CD14-positive monocyte (primary cell): ENCODE data around the gene PDE4B. TPM values are rescaled to one million over a fixed set of nuclear protein-coding genes. Genes with fewer than 3 reads are reported as not detected.
A peak's percentile ranks its signal among the peaks of the same experiment; 100 is the strongest.
"Not testable (repeated sequence)": the region's sequence is repeated elsewhere in the genome, so short reads cannot be mapped to it uniquely, and the experiment has no call there.

Source experiments
- DNase-seq, 3 donors: peaks; one replicate each; pipeline ENCODE4 v3.0.0-alpha.2; 2011 to 2022
- H2AFZ ChIP-seq: 2 replicates; pipeline ENCODE4 v1.6.0; 2012; ENCODE audit warnings: mild to moderate bottlenecking, low read depth, low read length, inconsistent platforms; ENCODE audit not compliant: insufficient read depth, poor library complexity, severe bottlenecking
- H3K27ac ChIP-seq, 2 donors: 1 replicate in 1 of 2; 2 replicates in 1 of 2; pipeline ENCODE4 v1.5.1; 2012 to 2013; ENCODE audit warnings: low read length in 2 of 2, control low read depth in 1 of 2, inconsistent platforms in 1 of 2, low read depth in 1 of 2, mild to moderate bottlenecking in 1 of 2
- H3K27me3 ChIP-seq, 2 donors: one replicate each; pipeline versions ENCODE4 v1.6.0 to v1.6.1; 2011 to 2013; ENCODE audit warnings: low read length in 2 of 2; ENCODE audit not compliant: control insufficient read depth in 2 of 2, insufficient read depth in 2 of 2
- H3K36me3 ChIP-seq, 2 donors: replicated peaks in 1 of 2; 1 replicate in 1 of 2; 2 replicates in 1 of 2; pipeline versions ENCODE4 v1.5.1 to v1.6.1; 2012 to 2013; ENCODE audit warnings: low read length in 2 of 2, control low read depth in 1 of 2, inconsistent platforms in 1 of 2, mild to moderate bottlenecking in 1 of 2; ENCODE audit not compliant: insufficient read depth in 2 of 2, control insufficient read depth in 1 of 2
- H3K4me1 ChIP-seq, 2 donors: 1 replicate in 1 of 2; 2 replicates in 1 of 2; pipeline versions ENCODE4 v1.5.1 to v1.6.1; 2012 to 2013; ENCODE audit warnings: low read length in 2 of 2, control low read depth in 1 of 2, inconsistent platforms in 1 of 2, mild to moderate bottlenecking in 1 of 2, moderate library complexity in 1 of 2; ENCODE audit not compliant: insufficient read depth in 2 of 2, control insufficient read depth in 1 of 2
- H3K4me2 ChIP-seq: replicated peaks from 2 replicates; pipeline ENCODE3; 2012; ENCODE audit warnings: low read length, moderate library complexity, mild to moderate bottlenecking; ENCODE audit not compliant: poor library complexity, severe bottlenecking; ENCODE audit errors: extremely low read depth
- H3K4me3 ChIP-seq, 3 experiments: fragments of 200-600 bp in 1 of 3; sonication (generic) in 1 of 3; replicated peaks in 1 of 3; 1 replicate in 2 of 3; 2 replicates in 1 of 3; pipeline ENCODE4 v1.5.1; 2011 to 2013; ENCODE audit warnings: low read length in 3 of 3, mild to moderate bottlenecking in 3 of 3, control low read depth in 2 of 3, low read depth in 2 of 3, inconsistent platforms in 1 of 3, moderate library complexity in 1 of 3
- H3K79me2 ChIP-seq: 2 replicates; pipeline ENCODE4 v1.6.0; 2012; ENCODE audit warnings: mild to moderate bottlenecking, control low read depth, inconsistent platforms, low read length, moderate library complexity; ENCODE audit not compliant: insufficient read depth
- H3K9ac ChIP-seq: 2 replicates; pipeline ENCODE4 v1.6.0; 2017; ENCODE audit warnings: low read length, mild to moderate bottlenecking; ENCODE audit not compliant: insufficient read depth, poor library complexity, severe bottlenecking
- H3K9me3 ChIP-seq, 2 donors: replicated peaks in 1 of 2; 1 replicate in 1 of 2; 2 replicates in 1 of 2; pipeline versions ENCODE4 v1.5.1 to v1.6.1; 2012 to 2013; ENCODE audit warnings: low read length in 2 of 2, control low read depth in 1 of 2; ENCODE audit not compliant: control insufficient read depth in 1 of 2, insufficient read depth in 1 of 2
- H4K20me1 ChIP-seq: 2 replicates; pipeline ENCODE4 v1.6.0; 2012; ENCODE audit warnings: mild to moderate bottlenecking, low read length, control low read depth, moderate library complexity; ENCODE audit not compliant: insufficient read depth
- H3K27ac Mint-ChIP-seq, 7 donors: one replicate each; pipeline ENCODE4 v1.8.0; 2020; ENCODE audit warnings: mild to moderate bottlenecking in 7 of 7, mixed read lengths in 7 of 7, moderate library complexity in 6 of 7, inconsistent platforms in 2 of 7
- H3K27me3 Mint-ChIP-seq, 3 donors: one replicate each; pipeline ENCODE4 v1.8.0; 2021 to 2022; ENCODE audit warnings: low read depth in 3 of 3, mild to moderate bottlenecking in 3 of 3, mixed read lengths in 3 of 3, moderate library complexity in 3 of 3, inconsistent platforms in 1 of 3
- H3K36me3 Mint-ChIP-seq, 2 donors: one replicate each; pipeline ENCODE4 v1.8.0; 2020; ENCODE audit warnings: mixed read lengths in 2 of 2, inconsistent platforms in 1 of 2, mild to moderate bottlenecking in 1 of 2
- H3K4me1 Mint-ChIP-seq: one replicate; pipeline ENCODE4 v1.8.0; 2020; ENCODE audit warnings: mild to moderate bottlenecking, mixed read lengths
- H3K4me3 Mint-ChIP-seq, 2 donors: one replicate each; pipeline ENCODE4 v1.8.0; 2020; ENCODE audit warnings: mild to moderate bottlenecking in 2 of 2, mixed read lengths in 2 of 2, moderate library complexity in 1 of 2
- H3K9me3 Mint-ChIP-seq, 7 donors: one replicate each; pipeline ENCODE4 v1.8.0; 2020 to 2022; ENCODE audit warnings: mixed read lengths in 7 of 7, mild to moderate bottlenecking in 6 of 7, moderate library complexity in 6 of 7, inconsistent platforms in 2 of 7
- WGBS: methylation state at CpG from one replicate; pipeline ENCODE4 v1.1.5; 2013; ENCODE audit warnings: missing lambda C conversion rate; ENCODE audit not compliant: insufficient coverage; 5-methylcytosine and 5-hydroxymethylcytosine counted together
- intact Hi-C, 2 donors: fragments of 100-400 bp; cut with micrococcal nuclease; formaldehyde crosslinking; loops; one replicate each; pipeline versions ENCODE4 v1.15.0 to v1.15.1; 2023
- polyA plus RNA-seq, 3 donors: library from polyadenylated mRNA; depleted of rRNA in 1 of 3; unstranded in 2 of 3; stranded (reverse) in 1 of 3; fragments of 300-500 nt in 2 of 3; fragments of >200 nt in 1 of 3; fragmentation: Illumina TruSeq in 2 of 3; gene quantifications; 1 replicate in 2 of 3; 2 replicates in 1 of 3; pipeline ENCODE4 v1.2.3, GENCODE V29; 2012 to 2021
- TF ChIP-seq, protein P1 (sequence below): fragments of 200-600 bp; IDR thresholded peaks from one replicate; pipeline ENCODE4 v1.8.0; 2022; ENCODE audit warnings: antibody characterized with exemption, mild to moderate bottlenecking

Gene PDE4B
- polyA plus RNA-seq, 3 donors: 17.2 to 52.8 (median 25.2) TPM

GRCh38 chr1:65846866-65847265 lies 54.2 kb downstream of the PDE4B start:
- Mint-ChIP-seq H3K4me3 (no peak overlapping the region), H3K27ac (no peak overlapping the region), H3K9me3 (peaks cover 3 to 27% (median 11%) of the 10 kb centered on the region in 7 donors), H3K27me3 (no peaks in the 10 kb centered on the region), H3K36me3 (no peaks in the 10 kb centered on the region), H3K4me1 (peaks cover 10% of the 10 kb centered on the region)
- no peak overlapping the region for H3K9ac ChIP-seq
- no peak overlapping the region for H3K4me2 ChIP-seq
- peaks cover 10 to 11% of the 10 kb centered on the region in 2 donors for H3K4me1 ChIP-seq
- no peak overlapping the region for H3K27ac ChIP-seq
- peaks cover 0 to 5% of the 10 kb centered on the region in 2 donors for H3K9me3 ChIP-seq
- H3K4me3 ChIP-seq: no peak overlapping the region
- no peaks in the 10 kb centered on the region for H4K20me1 ChIP-seq
- H3K36me3 ChIP-seq: no peaks in the 10 kb centered on the region
- H3K27me3 ChIP-seq: no peaks in the 10 kb centered on the region
- intact Hi-C loops: no loop called here
- H3K79me2 ChIP-seq: no peaks in the 10 kb centered on the region
- DNase-seq: peak in 1 of 3 donors; percentile 4
- TF ChIP-seq, protein P1, sequence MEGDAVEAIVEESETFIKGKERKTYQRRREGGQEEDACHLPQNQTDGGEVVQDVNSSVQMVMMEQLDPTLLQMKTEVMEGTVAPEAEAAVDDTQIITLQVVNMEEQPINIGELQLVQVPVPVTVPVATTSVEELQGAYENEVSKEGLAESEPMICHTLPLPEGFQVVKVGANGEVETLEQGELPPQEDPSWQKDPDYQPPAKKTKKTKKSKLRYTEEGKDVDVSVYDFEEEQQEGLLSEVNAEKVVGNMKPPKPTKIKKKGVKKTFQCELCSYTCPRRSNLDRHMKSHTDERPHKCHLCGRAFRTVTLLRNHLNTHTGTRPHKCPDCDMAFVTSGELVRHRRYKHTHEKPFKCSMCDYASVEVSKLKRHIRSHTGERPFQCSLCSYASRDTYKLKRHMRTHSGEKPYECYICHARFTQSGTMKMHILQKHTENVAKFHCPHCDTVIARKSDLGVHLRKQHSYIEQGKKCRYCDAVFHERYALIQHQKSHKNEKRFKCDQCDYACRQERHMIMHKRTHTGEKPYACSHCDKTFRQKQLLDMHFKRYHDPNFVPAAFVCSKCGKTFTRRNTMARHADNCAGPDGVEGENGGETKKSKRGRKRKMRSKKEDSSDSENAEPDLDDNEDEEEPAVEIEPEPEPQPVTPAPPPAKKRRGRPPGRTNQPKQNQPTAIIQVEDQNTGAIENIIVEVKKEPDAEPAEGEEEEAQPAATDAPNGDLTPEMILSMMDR: no peak
- no peak overlapping the region for H2AFZ ChIP-seq

- Mint-ChIP-seq H3K36me3 (no peaks in the 10 kb centered on the region), H3K9me3 (peaks cover 3 to 35% (median 15%) of the 10 kb centered on the region in 7 donors), H3K27me3 (no peaks in the 10 kb centered on the region), H3K4me1 (peaks cover 8% of the 10 kb centered on the region), H3K27ac (no peak overlapping the region), H3K4me3 (no peak overlapping the region)
- Histone ChIP-seq H3K27me3 (no peaks in the 10 kb centered on the region), H3K9ac (no peak overlapping the region), H4K20me1 (no peaks in the 10 kb centered on the region), H3K9me3 (peaks cover 0 to 5% of the 10 kb centered on the region in 2 donors), H3K4me2 (no peak overlapping the region), H3K36me3 (no peaks in the 10 kb centered on the region), H3K27ac (no peak overlapping the region), H2AFZ (no peak overlapping the region), H3K4me1 (peaks cover 9% of the 10 kb centered on the region in 2 donors), H3K4me3 (no peak overlapping the region), H3K79me2 (no peaks in the 10 kb centered on the region)
- no peak for DNase-seq
- 83% methylated on average over 1 of the region's 2 CpGs for WGBS
- intact Hi-C loops: no loop called here
- TF ChIP-seq, protein P1: no peak
These were observed 57.6 kb downstream of the PDE4B start for GRCh38 chr1:65850281-65850680.

GRCh38 chr1:65856591-65856990 lies 63.9 kb downstream of the PDE4B start:
- H3K4me3 Mint-ChIP-seq, H3K9me3 ChIP-seq, DNase-seq, H3K36me3 ChIP-seq, H3K4me1 ChIP-seq, H3K27me3 Mint-ChIP-seq, H3K27ac ChIP-seq, H2AFZ ChIP-seq, H3K79me2 ChIP-seq, H3K9ac ChIP-seq, H3K4me2 ChIP-seq, H4K20me1 ChIP-seq, H3K4me1 Mint-ChIP-seq, H3K4me3 ChIP-seq, H3K27ac Mint-ChIP-seq, intact Hi-C loops, H3K27me3 ChIP-seq, H3K36me3 Mint-ChIP-seq: not testable (repeated sequence)
- WGBS: no CpG with 5 or more reads among the region's 3 CpGs
- H3K9me3 Mint-ChIP-seq: peaks cover 0 to 14% (median 8%) of the 10 kb centered on the region in 7 donors
